Measurements from ENCODE around the gene SSX2. TPM values are rescaled to one million over a fixed set of nuclear protein-coding genes. Genes with fewer than 3 reads are reported as not detected.
"Not testable (repeated sequence)": the region's sequence is repeated elsewhere in the genome, so short reads cannot be mapped to it uniquely, and the experiment has no call there.

The SSX2 gene
- total RNA-seq: not detected

GRCh38 chrX:52707078-52707477, at the start of gene SSX2:
SSX2 (minus strand) TSS chrX:52707178; CDS start chrX:52705749, 1,429 bp downstream.
- CTCF ChIA-PET; H3K4me1 Mint-ChIP-seq; H3K9me3 Mint-ChIP-seq (ENCODE audit: low read depth); H3K27ac Mint-ChIP-seq; H3K27me3 Mint-ChIP-seq; DNase-seq; H3K36me3 Mint-ChIP-seq; ATAC-seq; H3K4me3 Mint-ChIP-seq: not testable (repeated sequence)

GRCh38 chrX:52750952-52751351, 44.0 kb upstream of the SSX2 start, which contains the start of gene SSX2B:
SSX2B (plus strand) TSS chrX:52751252; CDS start chrX:52752681, 1,429 bp downstream.
- H3K27me3 Mint-ChIP-seq; H3K4me3 Mint-ChIP-seq; H3K4me1 Mint-ChIP-seq; ATAC-seq; H3K9me3 Mint-ChIP-seq (ENCODE audit: low read depth); DNase-seq; H3K27ac Mint-ChIP-seq; H3K36me3 Mint-ChIP-seq; CTCF ChIA-PET: not testable (repeated sequence)

- H3K36me3 Mint-ChIP-seq; H3K27ac Mint-ChIP-seq; ATAC-seq; H3K4me1 Mint-ChIP-seq; H3K9me3 Mint-ChIP-seq (ENCODE audit: low read depth); H3K4me3 Mint-ChIP-seq; H3K27me3 Mint-ChIP-seq; DNase-seq; CTCF ChIA-PET: not testable (repeated sequence)
Measured at GRCh38 chrX:52692034-52692433, 14.9 kb downstream of the SSX2 start.

GRCh38 chrX:52662218-52662617, 44.8 kb downstream of the SSX2 start:
- not testable (repeated sequence) for H3K27ac Mint-ChIP-seq; H3K9me3 Mint-ChIP-seq (ENCODE audit: low read depth); H3K4me1 Mint-ChIP-seq

GRCh38 chrX:52655475-52655874, 51.5 kb downstream of the SSX2 start:
- DNase-seq; H3K27me3 Mint-ChIP-seq; H3K4me1 Mint-ChIP-seq; H3K27ac Mint-ChIP-seq; ATAC-seq; H3K9me3 Mint-ChIP-seq (ENCODE audit: low read depth); H3K36me3 Mint-ChIP-seq; H3K4me3 Mint-ChIP-seq; CTCF ChIA-PET: not testable (repeated sequence)

More at GRCh38 chrX:52662218-52662617, 44.8 kb downstream of the SSX2 start:
- ATAC-seq, H3K27me3 Mint-ChIP-seq, CTCF ChIA-PET, DNase-seq, H3K4me3 Mint-ChIP-seq, H3K36me3 Mint-ChIP-seq: not testable (repeated sequence)

- H3K4me1 Mint-ChIP-seq; H3K4me3 Mint-ChIP-seq; ATAC-seq; CTCF ChIA-PET; DNase-seq; H3K27me3 Mint-ChIP-seq; H3K9me3 Mint-ChIP-seq (ENCODE audit: low read depth); H3K36me3 Mint-ChIP-seq; H3K27ac Mint-ChIP-seq: not testable (repeated sequence)
Measured at GRCh38 chrX:52654800-52655199, 52.2 kb downstream of the SSX2 start, which contains the start of gene SSX7. SSX7 (minus strand) TSS chrX:52654900; CDS start chrX:52653472, 1,428 bp downstream.

- H3K4me1 Mint-ChIP-seq; CTCF ChIA-PET; ATAC-seq; H3K27me3 Mint-ChIP-seq; H3K27ac Mint-ChIP-seq; H3K9me3 Mint-ChIP-seq (ENCODE audit: low read depth); H3K36me3 Mint-ChIP-seq; DNase-seq; H3K4me3 Mint-ChIP-seq: not testable (repeated sequence)
Measured at GRCh38 chrX:52650676-52651075, 56.3 kb downstream of the SSX2 start.

- CTCF ChIA-PET; H3K9me3 Mint-ChIP-seq (ENCODE audit: low read depth); ATAC-seq; H3K27me3 Mint-ChIP-seq; H3K36me3 Mint-ChIP-seq; DNase-seq; H3K4me3 Mint-ChIP-seq; H3K27ac Mint-ChIP-seq; H3K4me1 Mint-ChIP-seq: not testable (repeated sequence)
Measured at GRCh38 chrX:52648956-52649355, 58.0 kb downstream of the SSX2 start.

Other genes with a start within 250 kb of the SSX2 start
- gene XAGE1A, start 211.4 kb downstream of the SSX2 start, total RNA-seq: not detected
- gene XAGE1B, start 190.1 kb downstream of the SSX2 start, total RNA-seq: not detected
- gene SSX7, start 52.3 kb downstream of the SSX2 start, total RNA-seq: not detected
- not detected for gene SSX2B, start 44.1 kb upstream of the SSX2 start, total RNA-seq
- not detected for gene SPANXN5, start 90.2 kb upstream of the SSX2 start, total RNA-seq
- not detected for gene XAGE5, start 104.1 kb upstream of the SSX2 start, total RNA-seq
- gene XAGE3, start 160.9 kb upstream of the SSX2 start, total RNA-seq: not detected
- 10 to 100 TPM; 13.3 to 20.2 TPM for gene FAM156B, start 190.2 kb upstream of the SSX2 start, total RNA-seq

Data from activated CD8-positive, alpha-beta memory T cell treated with anti-CD3 and anti-CD28 coated beads, Interleukin-2, amount 10 ng/mL, durations not matched to agents 7 days and 5 days (primary cell).